Astrocyte (in vitro differentiated cells and primary cell): ENCODE data around the gene NR6A1.

Experiments
- CTCF ChIP-seq: IDR thresholded peaks from 2 replicates; pipeline ENCODE4 v1.5.1; 2011; ENCODE audit warnings: low read depth, mild to moderate bottlenecking, inconsistent platforms, low read length, moderate library complexity; ENCODE audit not compliant: insufficient read depth
- EZH2 ChIP-seq: IDR thresholded peaks from 2 replicates; pipeline ENCODE4 v1.6.1; 2012; ENCODE audit warnings: mild to moderate bottlenecking, low read length, inconsistent platforms; ENCODE audit not compliant: insufficient read depth

DNA sequence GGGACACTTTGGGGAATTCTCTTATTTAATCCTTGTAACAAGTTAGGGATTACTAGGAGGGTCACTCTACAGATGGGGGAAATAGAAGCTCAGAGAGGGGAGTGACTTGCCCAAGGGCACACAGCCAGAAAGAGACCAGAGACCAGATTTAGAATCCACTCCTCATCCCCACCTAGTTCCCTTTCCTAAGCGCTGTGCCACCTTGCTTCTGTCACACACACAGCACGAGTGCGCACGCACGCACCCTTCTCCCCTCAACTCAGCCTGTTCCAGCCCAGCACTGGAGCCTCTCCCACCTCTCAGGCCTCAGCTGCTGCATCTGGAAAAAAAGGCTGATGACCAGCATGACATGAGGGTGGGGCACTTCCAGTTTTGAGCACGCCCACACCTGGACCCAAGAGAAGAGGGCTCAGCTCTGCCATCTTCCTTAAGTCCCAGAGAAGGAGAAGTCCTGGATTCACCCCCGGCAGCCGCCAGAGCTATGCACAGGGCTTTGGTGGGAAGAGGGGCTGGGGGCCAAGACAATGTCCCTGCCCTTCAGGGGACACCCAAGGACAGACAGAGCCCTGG is 282.4 kb downstream of the NR6A1 start:
- TF ChIP-seq CTCF (no peak), EZH2 (no peak)
